Esophagus squamous epithelium (tissue), 5 donors: ENCODE measurements around the gene NUDT22. TPM values are rescaled to one million over a fixed set of nuclear protein-coding genes. Genes with fewer than 3 reads are reported as not detected.

Experiments
- DNase-seq: peaks from one replicate; lab custom pipeline; 2025; lab: John Stamatoyannopoulos, UW
- H3K27ac ChIP-seq, 4 donors: fragments of 200-600 bp; sonication (generic); one replicate each; pipeline ENCODE4 v1.5.1; 2016 to 2019; ENCODE audit warnings: mild to moderate bottlenecking in 1 of 4
- H3K27me3 ChIP-seq, 4 donors: fragments of 200-600 bp; sonication (generic); 1 replicate in 3 of 4; 2 replicates in 1 of 4; pipeline versions ENCODE4 v1.5.1 to v1.6.0; 2017 to 2021; ENCODE audit warnings: antibody characterized with exemption in 1 of 4
- H3K36me3 ChIP-seq, 3 donors: fragments of 200-600 bp; sonication (generic); one replicate each; pipeline ENCODE4 v1.5.1; 2016 to 2019
- H3K4me1 ChIP-seq, 3 donors: fragments of 200-600 bp; sonication (generic); one replicate each; pipeline ENCODE4 v1.5.1; 2017 to 2019
- H3K4me3 ChIP-seq, 4 donors: fragments of 200-600 bp; sonication (generic); 1 replicate in 3 of 4; 2 replicates in 1 of 4; pipeline ENCODE4 v1.5.1; 2016 to 2019; ENCODE audit warnings: mild to moderate bottlenecking in 2 of 4, moderate library complexity in 1 of 4
- H3K9me3 ChIP-seq, 3 donors: fragments of 200-600 bp; sonication (generic); one replicate each; pipeline ENCODE4 v1.5.1; 2016 to 2019
- POLR2A ChIP-seq, 4 donors: fragments of 450-650 bp; IDR thresholded peaks; one replicate each; pipeline ENCODE4 v1.6.1; 2017; ENCODE audit warnings: antibody characterized with exemption in 4 of 4, mild to moderate bottlenecking in 4 of 4, moderate library complexity in 3 of 4
- WGBS, 2 donors: methylation state at CpG; one replicate each; pipeline ENCODE4 v1.1.5; 2018; 5-methylcytosine and 5-hydroxymethylcytosine counted together
- intact Hi-C: fragments of 100-400 bp; cut with DNase I; formaldehyde crosslinking; loops from one replicate; pipeline ENCODE4 v1.15.0; 2022
- total RNA-seq, 4 donors: library from RNA; depleted of rRNA; stranded (reverse); fragments of >200 nt; gene quantifications; one replicate each; pipeline ENCODE4 v1.1.0, GENCODE V29; 2016
- TF ChIP-seq, protein P1 (sequence below), 6 experiments: fragments of 450-650 bp in 4 of 6; fragments of 200-600 bp in 2 of 6; sonication (generic) in 2 of 6; IDR thresholded peaks; one replicate each; pipeline ENCODE4 v1.5.1; 2016 to 2019; ENCODE audit warnings: antibody characterized with exemption in 6 of 6, mild to moderate bottlenecking in 4 of 6, moderate library complexity in 4 of 6
- donor health status: DM: yes; HTN: yes; CAD: no.

NUDT22 gene
- total RNA-seq, 4 donors from 2014 or later, result 44.0 to 60.1 (median 50.7) TPM

DNA sequence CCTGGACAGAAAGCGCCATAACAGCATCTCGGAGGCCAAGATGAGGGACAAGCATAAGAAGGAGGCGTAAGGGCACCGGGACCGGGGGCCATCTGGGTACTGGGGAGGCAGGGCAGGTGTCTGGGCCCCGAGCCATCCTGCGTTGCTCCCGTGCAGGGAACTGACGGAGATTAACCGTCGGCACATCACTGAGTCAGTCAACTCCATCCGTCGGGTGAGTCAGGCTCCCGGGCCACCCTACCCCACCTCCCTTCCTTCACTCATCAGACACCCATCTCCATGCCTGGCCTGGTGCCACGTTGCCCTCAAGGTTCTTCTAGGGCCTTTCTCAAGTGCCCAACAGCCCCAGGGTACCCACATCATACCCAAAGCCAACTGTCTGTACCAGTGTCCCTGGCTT is 40.3 kb downstream of the NUDT22 start:
- no peak for DNase-seq
- H3K4me3 ChIP-seq, result no peak overlapping the region
- peaks cover 25 to 45% (median 27%) of the 10 kb centered on the region in 3 donors for H3K4me1 ChIP-seq
- no peaks in the 10 kb centered on the region for H3K27me3 ChIP-seq
- TF ChIP-seq, protein P1, sequence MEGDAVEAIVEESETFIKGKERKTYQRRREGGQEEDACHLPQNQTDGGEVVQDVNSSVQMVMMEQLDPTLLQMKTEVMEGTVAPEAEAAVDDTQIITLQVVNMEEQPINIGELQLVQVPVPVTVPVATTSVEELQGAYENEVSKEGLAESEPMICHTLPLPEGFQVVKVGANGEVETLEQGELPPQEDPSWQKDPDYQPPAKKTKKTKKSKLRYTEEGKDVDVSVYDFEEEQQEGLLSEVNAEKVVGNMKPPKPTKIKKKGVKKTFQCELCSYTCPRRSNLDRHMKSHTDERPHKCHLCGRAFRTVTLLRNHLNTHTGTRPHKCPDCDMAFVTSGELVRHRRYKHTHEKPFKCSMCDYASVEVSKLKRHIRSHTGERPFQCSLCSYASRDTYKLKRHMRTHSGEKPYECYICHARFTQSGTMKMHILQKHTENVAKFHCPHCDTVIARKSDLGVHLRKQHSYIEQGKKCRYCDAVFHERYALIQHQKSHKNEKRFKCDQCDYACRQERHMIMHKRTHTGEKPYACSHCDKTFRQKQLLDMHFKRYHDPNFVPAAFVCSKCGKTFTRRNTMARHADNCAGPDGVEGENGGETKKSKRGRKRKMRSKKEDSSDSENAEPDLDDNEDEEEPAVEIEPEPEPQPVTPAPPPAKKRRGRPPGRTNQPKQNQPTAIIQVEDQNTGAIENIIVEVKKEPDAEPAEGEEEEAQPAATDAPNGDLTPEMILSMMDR (IDR thresholded peaks at IDR 0.05), result no peak
- TF ChIP-seq POLR2A (IDR thresholded peaks at IDR 0.05), result no peak
- WGBS, 2 donors, result 58 to 61% methylated on average over 10 to 15 of the region's 15 CpGs
- H3K9me3 ChIP-seq, result no peaks in the 10 kb centered on the region
- peak overlapping the region in 3 of 4 donors; percentile 98 to 99 (median 98) for H3K27ac ChIP-seq
- peaks cover 31 to 58% (median 33%) of the 10 kb centered on the region in 3 donors for H3K36me3 ChIP-seq
- intact Hi-C loops, result no loop called here

GRCh38 chr11:64267207-64267945 is 41.3 kb downstream of the NUDT22 start:
- 47 to 64% methylated on average over 13 to 15 of the region's 27 CpGs for WGBS, 2 donors
- Histone ChIP-seq H3K27ac (peak overlapping the region; percentile 98 to 99 (median 98)), H3K27me3 (no peaks in the 10 kb centered on the region), H3K36me3 (peaks cover 23 to 48% (median 27%) of the 10 kb centered on the region in 3 donors), H3K4me3 (no peak overlapping the region), H3K4me1 (peaks cover 31 to 54% (median 32%) of the 10 kb centered on the region in 3 donors), H3K9me3 (no peaks in the 10 kb centered on the region)
- no peak for TF ChIP-seq POLR2A (IDR thresholded peaks at IDR 0.05)
- TF ChIP-seq, protein P1 (IDR thresholded peaks at IDR 0.05), result no peak
- intact Hi-C loops, result no loop called here
- DNase-seq, result no peak

DNA sequence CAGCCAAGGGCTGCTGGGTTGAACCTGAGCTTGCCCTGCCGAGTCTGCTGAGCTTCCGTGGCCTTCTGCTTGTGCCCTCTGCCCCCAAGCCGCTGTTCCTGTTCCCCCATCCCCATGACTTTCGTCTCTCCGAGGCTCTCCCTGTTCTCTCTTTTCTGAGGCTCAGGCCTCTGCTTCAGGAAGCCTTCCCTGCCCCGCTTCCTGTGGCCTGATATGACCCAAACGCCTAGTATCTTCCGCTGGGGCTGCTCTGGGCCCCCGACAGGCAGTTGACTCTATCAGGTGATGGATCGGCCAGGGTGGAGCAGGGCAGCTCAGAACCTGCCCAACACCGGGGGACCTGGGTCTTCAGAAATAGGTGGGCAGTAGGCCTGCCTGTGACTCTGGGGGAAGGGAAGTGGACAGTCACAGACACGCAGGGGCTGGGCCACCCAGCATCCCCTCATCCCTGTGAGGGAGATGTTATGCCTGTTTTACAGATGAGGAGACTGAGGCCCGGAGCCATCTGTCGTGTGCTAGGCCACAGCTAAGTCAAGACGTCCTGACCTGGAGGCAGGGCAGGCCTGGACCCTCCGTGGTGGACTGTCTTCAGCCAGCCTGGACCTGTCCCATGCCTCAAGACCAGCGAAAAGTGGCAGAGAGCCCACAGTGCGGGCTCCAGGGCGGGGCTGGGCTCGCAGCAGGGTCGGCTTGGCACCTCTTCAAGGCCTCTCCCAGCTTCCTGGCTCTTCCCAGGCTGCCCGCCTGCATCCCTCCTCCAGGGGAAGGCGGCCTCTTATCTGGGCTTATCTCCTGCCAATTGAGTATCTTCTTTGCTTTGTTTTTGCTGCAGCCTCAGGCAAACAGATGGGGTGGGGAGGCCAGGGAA is 42.2 kb downstream of the NUDT22 start:
- intact Hi-C loops, result no loop called here
- Histone ChIP-seq H3K36me3 (peaks cover 16 to 39% (median 20%) of the 10 kb centered on the region in 3 donors), H3K27me3 (no peaks in the 10 kb centered on the region), H3K4me1 (peaks cover 31 to 57% (median 32%) of the 10 kb centered on the region in 3 donors), H3K27ac (peak overlapping the region; percentile 98 to 99 (median 98)), H3K4me3 (peak overlapping the region in 3 of 4 donors; percentile 58 to 87 (median 82)), H3K9me3 (no peaks in the 10 kb centered on the region)
- 29 to 49% methylated on average over 8 to 13 of the region's 23 CpGs for WGBS, 2 donors
- no peak for DNase-seq
- TF ChIP-seq POLR2A (IDR thresholded peaks at IDR 0.05), result no peak
- TF ChIP-seq, protein P1 (IDR thresholded peaks at IDR 0.05), result no peak

DNA sequence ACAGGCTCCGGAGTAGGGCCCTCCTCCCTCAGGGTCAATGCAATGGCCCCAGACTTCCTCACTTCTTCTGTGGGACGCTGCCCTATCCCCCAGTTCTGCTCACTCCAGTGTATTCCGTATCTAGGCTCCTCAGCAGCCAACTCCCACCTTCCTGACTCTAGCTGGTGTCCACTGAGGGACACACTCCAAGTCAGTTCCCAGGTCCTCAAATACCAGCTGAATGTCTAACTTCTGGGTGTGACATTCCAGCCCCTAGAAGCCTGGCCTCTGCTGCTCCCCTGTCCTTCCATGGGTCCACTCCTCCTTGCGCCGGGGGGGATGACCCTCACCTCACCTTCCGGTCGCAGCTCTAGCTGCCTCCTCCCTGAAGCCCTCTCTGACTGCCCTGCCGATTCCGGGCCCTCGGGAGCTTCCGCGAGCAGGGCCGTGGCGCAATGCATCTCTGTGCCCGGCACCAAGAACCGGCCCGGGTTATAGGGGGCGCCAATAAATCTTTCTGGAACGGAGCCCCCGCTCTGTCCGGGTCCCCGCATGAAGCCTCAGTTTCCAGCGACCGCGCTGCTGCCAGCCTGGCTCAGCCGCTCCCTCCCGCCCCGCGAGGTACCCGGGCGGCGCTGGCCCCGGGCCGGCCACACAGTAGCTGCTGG is 42.9 kb downstream of the NUDT22 start:
- DNase-seq, result no peak
- peaks cover 9 to 34% (median 12%) of the 10 kb centered on the region in 3 donors for H3K36me3 ChIP-seq
- peak overlapping the region; percentile 58 to 87 (median 76) for H3K4me3 ChIP-seq
- H3K27ac ChIP-seq, result peak overlapping the region; percentile 98 to 99 (median 98)
- no peak for TF ChIP-seq POLR2A (IDR thresholded peaks at IDR 0.05)
- TF ChIP-seq, protein P1 (IDR thresholded peaks at IDR 0.05), result no peak
- H3K4me1 ChIP-seq, result peaks cover 31 to 63% (median 32%) of the 10 kb centered on the region in 3 donors
- 0 to 2% methylated on average over 7 to 10 of the region's 34 CpGs for whole genome bisulfite sequencing, 2 donors
- no peaks in the 10 kb centered on the region for H3K27me3 ChIP-seq
- intact Hi-C loops, result no loop called here
- no peaks in the 10 kb centered on the region for H3K9me3 ChIP-seq
